ENCODE measurements around the gene CCDC102B.
A peak's percentile ranks its signal among the peaks of the same experiment; 100 is the strongest.
"Not testable (repeated sequence)": the region's sequence is repeated elsewhere in the genome, so short reads cannot be mapped to it uniquely, and the experiment has no call there.

CCDC102B gene

GRCh38 chr18:68873003-68873402 lies 75.1 kb downstream of the CCDC102B start:
- intact Hi-C loops (cut with DNase I) = no loop called here
- DNase-seq = no peak

- intact Hi-C loops (cut with DNase I) = no loop called here
- DNase-seq = no peak
These were observed 76.5 kb downstream of the CCDC102B start for GRCh38 chr18:68874361-68874760.

GRCh38 chr18:68879947-68880346 lies 82.1 kb downstream of the CCDC102B start:
- intact Hi-C loops (cut with DNase I); DNase-seq: not testable (repeated sequence)

- intact Hi-C loops (cut with DNase I) = no loop called here
- no peak for DNase-seq
These were observed 89.5 kb downstream of the CCDC102B start for GRCh38 chr18:68887410-68887809.

GRCh38 chr18:68893354-68893753 lies 95.5 kb downstream of the CCDC102B start:
- intact Hi-C loops (cut with DNase I) = no loop called here
- DNase-seq = no peak

GRCh38 chr18:68897286-68897685 lies 99.4 kb downstream of the CCDC102B start:
- DNase-seq = peak in 16 of 42 donors; percentile 9 to 62 (median 28)

GRCh38 chr18:68909579-68909978 lies 111.7 kb downstream of the CCDC102B start:
- DNase-seq = no peak
- intact Hi-C loops (cut with DNase I) = no loop called here

More at GRCh38 chr18:68897286-68897685, 99.4 kb downstream of the CCDC102B start:
- intact Hi-C loops (cut with DNase I) = no loop called here

GRCh38 chr18:68915061-68915460 lies 117.2 kb downstream of the CCDC102B start:
- intact Hi-C loops (cut with DNase I) = no loop called here
- no peak for DNase-seq

- no peak for DNase-seq
- intact Hi-C loops (cut with DNase I) = no loop called here
These were observed 118.9 kb downstream of the CCDC102B start for GRCh38 chr18:68916734-68917133.

GRCh38 chr18:68918216-68918615 lies 120.3 kb downstream of the CCDC102B start:
- intact Hi-C loops (cut with DNase I) = no loop called here

GRCh38 chr18:68919900-68920299 lies 122.0 kb downstream of the CCDC102B start:
- intact Hi-C loops (cut with DNase I) = no loop called here
- no peak for DNase-seq

More at GRCh38 chr18:68918216-68918615, 120.3 kb downstream of the CCDC102B start:
- DNase-seq = no peak

- intact Hi-C loops (cut with DNase I) = no loop called here
- DNase-seq = no peak
These were observed 124.5 kb downstream of the CCDC102B start for GRCh38 chr18:68922392-68922791.

- no peak for DNase-seq
- intact Hi-C loops (cut with DNase I) = no loop called here
These were observed 127.4 kb downstream of the CCDC102B start for GRCh38 chr18:68925268-68925667.

- intact Hi-C loops (cut with DNase I) = no loop called here
- DNase-seq = no peak
These were observed 131.1 kb downstream of the CCDC102B start for GRCh38 chr18:68928762-68929675.

- intact Hi-C loops (cut with DNase I) = no loop called here
- no peak for DNase-seq
These were observed 137.8 kb downstream of the CCDC102B start for GRCh38 chr18:68935686-68936085.

GRCh38 chr18:68937029-68937599 lies 139.2 kb downstream of the CCDC102B start:
- DNase-seq = no peak
- intact Hi-C loops (cut with DNase I) = no loop called here

- no peak for DNase-seq
- intact Hi-C loops (cut with DNase I) = no loop called here
These were observed 142.2 kb downstream of the CCDC102B start for GRCh38 chr18:68940039-68940438.

- no peak for DNase-seq
- intact Hi-C loops (cut with DNase I) = no loop called here
These were observed 142.9 kb downstream of the CCDC102B start for GRCh38 chr18:68940754-68941153.

- intact Hi-C loops (cut with DNase I) = no loop called here
These were observed 144.3 kb downstream of the CCDC102B start for GRCh38 chr18:68942230-68942629.

GRCh38 chr18:68943861-68944260 lies 146.0 kb downstream of the CCDC102B start:
- DNase-seq; intact Hi-C loops (cut with DNase I): not testable (repeated sequence)

More at GRCh38 chr18:68942230-68942629, 144.3 kb downstream of the CCDC102B start:
- DNase-seq = no peak
